H1 (cell line): ENCODE data around the gene NT5C1A. TPM values are rescaled to one million over a fixed set of nuclear protein-coding genes. Genes with fewer than 3 reads are reported as not detected.

Experiments
- CTCF ChIA-PET: fragments of 300-600 bp; sonication (Branson Sonifier 250); formaldehyde crosslinking; loops from one replicate; lab custom pipeline; 2021; ENCODE audit not compliant: partially characterized antibody; lab: Charles Lee
- POLR2A ChIA-PET: fragments of 300-600 bp; sonication (Branson Sonifier 250); formaldehyde crosslinking; loops from one replicate; lab custom pipeline; 2021; ENCODE audit warnings: inconsistent platforms; ENCODE audit not compliant: partially characterized antibody; lab: Charles Lee
- DNase-seq, 2 experiments: peaks; one replicate each; pipeline versions ENCODE4 v3.0.0 to v3.0.0-alpha.2; 2010 to 2022; ENCODE audit warnings: low spot score in 2 of 2, low read depth in 1 of 2, mixed read lengths in 1 of 2
- FAIRE-seq: peaks from 2 replicates; lab custom pipeline; 2011; peaks lifted over from hg19 to GRCh38; lab: Jason Lieb, UNC
- H2AFZ ChIP-seq: 2 replicates; pipeline ENCODE4 v1.8.1; 2012; ENCODE audit warnings: low read length, inconsistent platforms
- H2AK5ac ChIP-seq: 2 replicates; pipeline ENCODE4 v1.6.1; 2013; ENCODE audit warnings: low read depth, low read length
- H2BK120ac ChIP-seq: replicated peaks from 2 replicates; pipeline ENCODE3; 2013; ENCODE audit warnings: low read depth, low read length, inconsistent platforms
- H2BK12ac ChIP-seq: 2 replicates; pipeline ENCODE4 v1.6.1; 2013; ENCODE audit warnings: low read depth, low read length
- H2BK15ac ChIP-seq: 2 replicates; pipeline ENCODE4 v1.6.1; 2013; ENCODE audit warnings: low read length
- H2BK20ac ChIP-seq: 2 replicates; pipeline ENCODE4 v1.6.1; 2013; ENCODE audit warnings: low read length
- H2BK5ac ChIP-seq: 2 replicates; pipeline ENCODE4 v1.6.1; 2013; ENCODE audit warnings: low read depth, low read length
- H3K14ac ChIP-seq: 2 replicates; pipeline ENCODE4 v1.6.1; 2013; ENCODE audit warnings: inconsistent platforms; ENCODE audit not compliant: insufficient read length
- H3K18ac ChIP-seq: 2 replicates; pipeline ENCODE4 v1.6.1; 2013; ENCODE audit warnings: low read length; ENCODE audit errors: extremely low read depth
- H3K23ac ChIP-seq: 2 replicates; pipeline ENCODE4 v1.6.1; 2013; ENCODE audit warnings: inconsistent platforms; ENCODE audit not compliant: insufficient read length
- H3K23me2 ChIP-seq: 2 replicates; pipeline ENCODE4 v1.6.1; 2013; ENCODE audit warnings: low read depth, low read length
- H3K27ac ChIP-seq: 2 replicates; pipeline ENCODE4 v1.6.1; 2011; ENCODE audit warnings: low read depth, low read length, inconsistent platforms
- H3K27me3 ChIP-seq, 4 experiments: replicated peaks in 1 of 4; 1 replicate in 1 of 4; 2 replicates in 3 of 4; pipeline versions ENCODE4 v1.6.1 to v1.8.1; 2011 to 2013; ENCODE audit warnings: low read length in 3 of 4, mild to moderate bottlenecking in 3 of 4, inconsistent platforms in 2 of 4, mixed read lengths in 2 of 4, moderate library complexity in 1 of 4; ENCODE audit not compliant: control insufficient read depth in 3 of 4, insufficient read depth in 3 of 4; ENCODE audit errors: extremely low read depth in 1 of 4
- H3K36me3 ChIP-seq, 4 experiments: 2 replicates each; pipeline versions ENCODE4 v1.6.1 to v1.8.1; 2011 to 2013; ENCODE audit warnings: mild to moderate bottlenecking in 4 of 4, low read length in 3 of 4, moderate library complexity in 2 of 4, control low read depth in 1 of 4, inconsistent platforms in 1 of 4; ENCODE audit not compliant: insufficient read depth in 4 of 4, control insufficient read depth in 2 of 4
- H3K4ac ChIP-seq: replicated peaks from 2 replicates; pipeline ENCODE3; 2013; ENCODE audit warnings: low read length, low read depth, mixed read lengths, inconsistent platforms; ENCODE audit not compliant: insufficient read length
- H3K4me1 ChIP-seq, 4 experiments: replicated peaks in 1 of 4; 1 replicate in 1 of 4; 2 replicates in 3 of 4; pipeline versions ENCODE4 v1.6.1 to v1.8.1; 2011 to 2013; ENCODE audit warnings: low read length in 3 of 4, inconsistent platforms in 2 of 4, mixed read lengths in 1 of 4; ENCODE audit not compliant: insufficient read depth in 4 of 4, control insufficient read depth in 3 of 4
- H3K4me2 ChIP-seq, 2 experiments: 2 replicates each; pipeline versions ENCODE4 v1.6.1 to v1.8.1; 2011 to 2013; ENCODE audit warnings: low read depth in 2 of 2, low read length in 2 of 2, control low read depth in 1 of 2, inconsistent platforms in 1 of 2, mild to moderate bottlenecking in 1 of 2; ENCODE audit not compliant: insufficient read depth in 1 of 2
- H3K4me3 ChIP-seq, 4 experiments: fragments of 200-600, 300-600 bp in 1 of 4; sonication (generic), shearing (Covaris generic), sonication (Bioruptor Twin) in 1 of 4; 2 replicates each; pipeline versions ENCODE4 v1.5.1 to v1.8.1; 2011 to 2016; ENCODE audit warnings: low read length in 4 of 4, low read depth in 3 of 4, control low read depth in 2 of 4, inconsistent platforms in 2 of 4, mild to moderate bottlenecking in 2 of 4, mixed read lengths in 1 of 4, moderate library complexity in 1 of 4; ENCODE audit not compliant: insufficient read depth in 2 of 4; ENCODE audit errors: extremely low read depth in 1 of 4
- H3K56ac ChIP-seq: replicated peaks from 2 replicates; pipeline ENCODE3; 2013; ENCODE audit warnings: low read depth, mild to moderate bottlenecking, mixed read lengths, low read length, inconsistent platforms; ENCODE audit not compliant: insufficient read length
- H3K79me1 ChIP-seq: 2 replicates; pipeline ENCODE4 v1.6.1; 2013; ENCODE audit warnings: low read depth, low read length, control low read depth
- H3K79me2 ChIP-seq, 2 experiments: 2 replicates each; pipeline versions ENCODE4 v1.6.1 to v1.8.1; 2012 to 2013; ENCODE audit warnings: low read length in 2 of 2, mild to moderate bottlenecking in 2 of 2, inconsistent platforms in 1 of 2; ENCODE audit not compliant: insufficient read depth in 2 of 2, control insufficient read depth in 1 of 2
- H3K9ac ChIP-seq, 4 experiments: replicated peaks in 1 of 4; 1 replicate in 1 of 4; 2 replicates in 3 of 4; pipeline versions ENCODE4 v1.6.1 to v1.8.1; 2011 to 2013; ENCODE audit warnings: low read depth in 3 of 4, low read length in 3 of 4, control low read depth in 2 of 4, mild to moderate bottlenecking in 2 of 4, moderate library complexity in 2 of 4, inconsistent platforms in 1 of 4; ENCODE audit errors: extremely low read depth in 1 of 4
- H3K9me3 ChIP-seq, 2 experiments: 2 replicates each; pipeline versions ENCODE4 v1.6.1 to v1.8.1; 2012 to 2013; ENCODE audit warnings: mild to moderate bottlenecking in 2 of 2, moderate library complexity in 2 of 2, control low read depth in 1 of 2, inconsistent platforms in 1 of 2, low read depth in 1 of 2, low read length in 1 of 2, mixed read lengths in 1 of 2; ENCODE audit not compliant: insufficient read depth in 2 of 2
- H4K20me1 ChIP-seq, 2 experiments: replicated peaks in 1 of 2; 2 replicates each; pipeline versions ENCODE3 to v1.8.1; 2011 to 2013; ENCODE audit warnings: inconsistent platforms in 2 of 2, low read length in 2 of 2, mild to moderate bottlenecking in 1 of 2; ENCODE audit not compliant: insufficient read depth in 2 of 2, control insufficient read depth in 1 of 2
- H4K5ac ChIP-seq: 2 replicates; pipeline ENCODE4 v1.6.1; 2013; ENCODE audit warnings: low read length, low read depth, mixed read lengths, inconsistent platforms; ENCODE audit not compliant: insufficient read length
- H4K8ac ChIP-seq: 2 replicates; pipeline ENCODE4 v1.8.0; 2013; ENCODE audit warnings: mild to moderate bottlenecking, moderate library complexity, low read length, inconsistent platforms; ENCODE audit not compliant: insufficient read depth; ENCODE audit errors: extremely low read depth
- H4K91ac ChIP-seq: replicated peaks from 2 replicates; pipeline ENCODE3; 2013; ENCODE audit warnings: low read length, mixed read lengths, inconsistent platforms; ENCODE audit not compliant: insufficient read length
- ATF3 ChIP-seq: IDR thresholded peaks from 2 replicates; pipeline ENCODE4 v1.6.1; 2011; ENCODE audit warnings: low read depth, mild to moderate bottlenecking, low read length; ENCODE audit not compliant: insufficient read depth
- CEBPB ChIP-seq: IDR thresholded peaks from 2 replicates; pipeline ENCODE4 v1.6.1; 2012; ENCODE audit warnings: low read depth, low read length
- EGR1 ChIP-seq: IDR thresholded peaks from 2 replicates; pipeline ENCODE4 v1.6.1; 2011; ENCODE audit warnings: low read depth, low read length, borderline replicate concordance
- GABPA ChIP-seq: IDR thresholded peaks from 2 replicates; pipeline ENCODE4 v1.6.1; 2011; ENCODE audit warnings: mild to moderate bottlenecking, low read length, moderate library complexity, borderline replicate concordance; ENCODE audit not compliant: insufficient read depth
- HDAC2 ChIP-seq, 2 experiments: fragments of 300-600 bp in 1 of 2; sonication (generic) in 1 of 2; IDR thresholded peaks; 2 replicates each; pipeline ENCODE4 v1.6.1; 2011 to 2012; ENCODE audit warnings: low read depth in 2 of 2, low read length in 2 of 2, mild to moderate bottlenecking in 2 of 2, moderate library complexity in 2 of 2, borderline replicate concordance in 1 of 2, inconsistent platforms in 1 of 2
- MAFK ChIP-seq: IDR thresholded peaks from 2 replicates; pipeline ENCODE4 v1.6.1; 2012; ENCODE audit warnings: low read depth, mild to moderate bottlenecking, improper control_type of control experiment, low read length
- NRF1 ChIP-seq: IDR thresholded peaks from 2 replicates; pipeline ENCODE4 v1.6.1; 2011; ENCODE audit warnings: mild to moderate bottlenecking, low read depth, low read length, improper control_type of control experiment
- RNF2 ChIP-seq: fragments of 200-900, 300-1000 bp; sonication (generic); IDR thresholded peaks from 2 replicates; pipeline ENCODE4 v1.7.1; 2016; ENCODE audit warnings: borderline replicate concordance, low read depth, mild to moderate bottlenecking, antibody characterized with exemption, low read length; ENCODE audit not compliant: poor library complexity, severe bottlenecking; ENCODE audit errors: missing control alignments
- SIRT6 ChIP-seq: IDR thresholded peaks from one replicate; pipeline ENCODE4 v1.7.1; 2012; ENCODE audit warnings: low read length, inconsistent platforms
- SP4 ChIP-seq: IDR thresholded peaks from 2 replicates; pipeline ENCODE4 v1.6.1; 2012; ENCODE audit warnings: low read length, inconsistent platforms
- USF2 ChIP-seq: IDR thresholded peaks from 2 replicates; pipeline ENCODE4 v1.6.1; 2011; ENCODE audit warnings: low read length, improper control_type of control experiment
- WGBS, 2 experiments: shearing (Covaris generic) in 1 of 2; methylation state at CpG; one replicate each; pipeline versions ENCODE4 v1.1.6 to v1.1.7; 2013 to 2015; ENCODE audit warnings: low lambda C conversion rate in 2 of 2, mixed read lengths in 2 of 2, inconsistent platforms in 1 of 2, low coverage in 1 of 2, missing lambda C conversion rate in 1 of 2; ENCODE audit not compliant: insufficient replicate concordance in 2 of 2, insufficient coverage in 1 of 2, insufficient read length in 1 of 2; ENCODE audit errors: extremely low coverage in 1 of 2, missing lambda C conversion rate in 1 of 2; 5-methylcytosine and 5-hydroxymethylcytosine counted together
- polyA plus RNA-seq, 7 experiments: library from polyadenylated mRNA; depleted of rRNA in 3 of 7; stranded (reverse) in 5 of 7; unstranded in 2 of 7; fragments of >200 nt in 5 of 7; fragments of 200-250 nt in 2 of 7; gene quantifications; 1 replicate in 5 of 7; 2 replicates in 1 of 7; 4 replicates in 1 of 7; pipeline versions ENCODE4 v1.2.1 to v1.2.3, GENCODE V29; 2011 to 2013; ENCODE audit warnings: missing spikeins in 2 of 7, mixed read lengths in 2 of 7
- total RNA-seq: library from RNA; stranded (reverse); fragmentation: NEBNext Ultra II Directional; extraction: Animal tissue kit (Norgen Biotek cat#: 25700); gene quantifications from 2 replicates; pipeline ENCODE4 v1.2.1, GENCODE V29; 2021

Gene NT5C1A
- total and polyA plus RNA-seq, 2 of the 8 experiments (the other 6 are each of a cell fraction or from before 2014, with no cell fraction given), result not detected

DNA sequence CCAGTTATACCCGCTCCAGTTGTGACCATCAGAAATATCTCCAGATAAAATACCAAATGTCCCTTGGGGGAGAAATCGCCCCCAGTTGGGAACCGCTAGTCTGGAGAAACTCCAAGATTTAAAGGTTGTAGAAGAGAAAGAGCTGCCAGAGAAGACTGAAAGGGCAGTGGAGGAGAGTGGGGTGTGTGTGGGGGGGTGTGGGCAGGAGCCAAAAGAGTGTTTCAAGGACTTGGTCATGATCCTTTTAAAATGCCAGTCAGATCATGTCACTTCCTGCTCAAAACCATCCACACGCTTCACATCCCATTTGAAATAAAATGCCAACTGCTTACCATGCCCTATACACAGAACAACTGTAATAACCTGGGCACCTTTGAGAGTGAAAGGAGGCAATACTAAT is 29.1 kb downstream of the NT5C1A start:
- no peak overlapping the region for H2BK15ac ChIP-seq
- no peak overlapping the region for H2BK120ac ChIP-seq
- H3K56ac ChIP-seq, result no peak overlapping the region
- FAIRE-seq, result no peak
- H3K36me3 ChIP-seq, result no peaks in the 10 kb centered on the region
- H3K27me3 ChIP-seq, result peaks cover 4 to 37% (median 25%) of the 10 kb centered on the region in 4 experiments
- no peak overlapping the region for H3K14ac ChIP-seq
- CTCF ChIA-PET, result interaction anchor here (2.8 to 16.5 kb wide), 4 partner anchors 12 to 65 kb away, joined by 9 to 337 read pairs (median 146); partner anchors contain the start of genes NT5C1A and PABPC4
- no peak overlapping the region for H2AFZ ChIP-seq
- H3K4me1 ChIP-seq, result peaks cover 0 to 10% (median 5%) of the 10 kb centered on the region in 4 experiments; a peak in 6 of 7 replicates
- H2BK12ac ChIP-seq, result no peak overlapping the region
- H3K79me2 ChIP-seq, result no peaks in the 10 kb centered on the region
- H4K20me1 ChIP-seq, result no peaks in the 10 kb centered on the region
- no peaks in the 10 kb centered on the region for H3K79me1 ChIP-seq
- no peak overlapping the region for H4K5ac ChIP-seq
- H3K23me2 ChIP-seq, result peaks cover 4% of the 10 kb centered on the region; the same call in 1 of the 2 replicates
- no peak for TF ChIP-seq ATF3
- no peak for TF ChIP-seq HDAC2 (IDR thresholded peaks at IDR 0.05; ENCODE audit: borderline replicate concordance in 1 of 2, low read depth in 2 of 2, low read length in 2 of 2)
- no peak for TF ChIP-seq SP4
- TF ChIP-seq USF2, result no peak
- no peak for TF ChIP-seq NRF1
- TF ChIP-seq SIRT6, result no peak
- no peak for TF ChIP-seq RNF2
- no peak for TF ChIP-seq MAFK
- no peak for TF ChIP-seq GABPA
- TF ChIP-seq CEBPB, result no peak
- TF ChIP-seq EGR1, result no peak
- no peak overlapping the region for H3K4me3 ChIP-seq
- no peak overlapping the region for H3K27ac ChIP-seq
- H3K4ac ChIP-seq, result no peak overlapping the region
- H3K18ac ChIP-seq, result no peak overlapping the region
- no peak overlapping the region for H3K23ac ChIP-seq
- H3K4me2 ChIP-seq, result no peak overlapping the region
- H3K9ac ChIP-seq, result no peak overlapping the region
- H2BK20ac ChIP-seq, result no peak overlapping the region
- POLR2A ChIA-PET, result no interaction called here
- WGBS, 2 experiments, result 85% methylated on average over 4 of the region's 4 CpGs; no CpG with 5 or more reads in 1 of the 2 experiments
- no peaks in the 10 kb centered on the region for H3K9me3 ChIP-seq
- H4K8ac ChIP-seq, result no peak overlapping the region
- H2AK5ac ChIP-seq, result no peak overlapping the region
- no peak overlapping the region for H4K91ac ChIP-seq
- no peak for DNase-seq
- H2BK5ac ChIP-seq, result no peak overlapping the region
